Activated CD4-positive, alpha-beta T cell treated with anti-CD3 and anti-CD28 coated beads, Interleukin-2, amount 50 U/mL, for 1 hour (primary cell): ENCODE measurements around the gene SPATA2L.
"Not testable (repeated sequence)": the region's sequence is repeated elsewhere in the genome, so short reads cannot be mapped to it uniquely, and the experiment has no call there.

ENCODE experiments used
- DNase-seq: peaks from one replicate; pipeline ENCODE4 v3.0.0-alpha.2; 2020

The SPATA2L gene

DNA sequence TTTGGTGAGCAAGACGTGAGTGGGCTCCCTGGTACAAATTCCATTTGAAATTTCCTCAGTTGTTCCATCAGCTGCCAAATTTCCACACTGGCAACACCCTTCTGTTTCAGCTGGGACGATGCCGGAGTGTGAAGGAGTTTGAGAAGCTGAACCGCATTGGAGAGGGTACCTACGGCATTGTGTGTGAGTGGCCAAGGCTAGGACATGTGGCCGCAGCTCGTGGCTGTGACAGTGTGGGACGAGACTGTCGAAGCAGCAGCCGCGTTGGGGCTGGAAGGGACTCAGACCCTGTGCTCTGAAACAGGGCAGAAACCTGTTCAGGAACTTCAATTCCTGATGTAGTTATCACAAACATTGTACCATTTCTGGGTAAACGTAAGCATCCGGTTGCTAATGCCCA is 12.4 kb downstream of the SPATA2L start:
- DNase-seq = no peak

DNA sequence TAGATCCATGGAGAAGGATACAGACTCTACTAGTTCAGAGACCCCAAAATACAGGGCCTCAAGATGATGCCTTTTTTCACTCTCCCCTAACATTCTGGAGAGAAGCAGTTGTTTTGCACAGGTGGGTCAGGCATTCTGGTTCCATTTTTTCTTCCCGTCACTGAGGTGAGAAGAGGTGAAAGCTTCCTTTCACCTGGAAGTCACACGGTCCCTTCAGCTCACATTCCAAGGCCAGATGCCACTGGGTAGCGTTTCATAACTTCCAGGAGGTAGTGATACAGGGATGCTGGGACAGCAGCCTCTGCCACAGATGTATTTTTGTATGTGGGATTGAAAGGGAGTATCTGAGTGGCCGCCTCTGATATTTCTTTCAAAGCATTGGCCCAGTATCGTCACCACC is 13.1 kb downstream of the SPATA2L start:
- no peak for DNase-seq

DNA sequence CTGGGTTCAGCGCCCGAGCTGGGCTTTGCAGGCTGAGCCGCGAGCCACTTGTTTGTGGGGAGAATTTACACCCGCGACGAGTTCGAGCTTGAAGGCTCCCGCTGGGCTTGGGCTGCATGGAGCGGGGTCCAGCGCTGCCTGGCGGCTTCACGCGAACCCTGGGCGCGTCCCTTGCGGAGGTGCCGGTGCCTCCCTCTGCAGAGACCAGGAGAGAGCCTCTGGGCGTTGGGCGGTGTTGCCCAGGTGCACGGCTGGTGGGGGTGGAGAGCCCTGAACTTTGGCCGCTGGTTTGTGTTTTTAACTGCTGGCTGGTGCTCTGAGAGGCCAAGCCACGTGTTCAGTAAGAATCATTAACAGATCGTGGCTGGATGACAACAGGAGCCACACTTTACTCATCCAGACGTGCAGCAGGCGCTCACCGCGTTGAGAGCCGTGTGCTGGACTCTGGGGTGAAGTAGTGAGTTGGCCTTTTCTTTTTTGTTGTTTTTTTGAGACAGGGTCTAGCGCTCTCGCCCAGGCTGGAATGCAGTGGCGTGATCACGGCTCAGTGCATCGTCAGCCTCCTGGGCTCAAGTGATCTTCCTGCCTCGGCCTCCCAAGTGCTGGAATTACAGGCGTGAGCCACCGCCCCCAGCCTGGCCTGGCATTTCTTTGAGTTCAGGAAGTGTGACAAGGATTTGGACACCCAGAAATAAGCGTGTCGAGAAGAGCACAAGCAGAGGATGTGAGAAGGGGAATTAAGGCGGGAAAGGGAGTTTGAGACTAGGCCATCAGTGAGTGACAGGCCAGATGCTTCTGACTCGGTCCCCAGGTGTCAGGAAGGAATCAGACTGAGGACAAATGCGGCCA is 14.2 kb downstream of the SPATA2L start:
- no peak for DNase-seq

DNA sequence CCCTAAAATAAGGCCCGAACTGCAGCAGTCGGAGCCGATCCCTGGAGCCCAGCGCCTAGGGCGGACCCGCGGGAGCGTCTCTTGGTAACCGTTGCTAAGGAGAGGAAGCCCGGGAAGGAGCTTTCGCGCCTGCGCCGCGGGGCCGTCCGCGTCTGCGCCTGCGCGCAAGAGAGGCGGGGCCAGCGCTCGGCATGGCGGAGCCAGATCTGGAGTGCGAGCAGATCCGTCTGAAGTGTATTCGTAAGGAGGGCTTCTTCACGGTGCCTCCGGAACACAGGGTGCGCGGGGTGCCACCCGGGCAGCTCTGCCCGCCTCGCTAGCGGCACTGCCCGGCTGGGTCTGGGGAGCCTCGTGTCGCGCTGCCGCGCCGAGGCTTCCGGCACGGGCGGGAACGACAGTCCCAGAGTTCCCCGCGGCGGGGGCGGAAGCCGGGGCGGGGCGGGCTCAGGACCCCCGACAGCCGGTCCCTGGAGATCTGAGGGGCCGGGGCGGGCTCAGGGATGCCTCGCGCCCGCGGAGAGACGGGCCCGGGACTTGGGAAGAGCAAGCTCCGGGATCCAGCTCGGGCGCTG is 14.9 kb downstream of the SPATA2L start, which contains the start of gene CDK10:
Gene CDK10, plus strand, starts transcription at position 170 of the 572 bp plus-strand sequence. Its CDS starts 22 bp downstream, at position 192.
- DNase-seq = peak; percentile 84

DNA sequence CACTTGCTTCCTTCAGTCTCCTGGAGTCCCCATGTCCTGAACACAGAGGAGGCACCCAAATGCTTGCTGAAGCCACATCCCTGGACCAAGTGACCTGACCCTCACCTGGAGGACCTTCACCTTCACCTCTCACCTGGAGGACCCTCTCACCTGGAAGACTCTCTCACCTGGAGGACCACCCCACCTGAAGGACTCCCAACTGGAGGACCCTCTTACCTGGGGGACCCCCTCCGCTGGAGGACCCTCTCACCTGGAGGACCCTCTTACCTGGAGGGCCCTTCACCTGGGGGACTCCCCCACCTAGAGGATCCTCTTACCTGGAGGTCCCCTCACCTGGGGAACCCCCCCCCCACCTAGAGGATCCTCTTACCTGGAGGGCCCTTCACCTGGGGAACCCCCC is 15.6 kb downstream of the SPATA2L start:
- DNase-seq = no peak

DNA sequence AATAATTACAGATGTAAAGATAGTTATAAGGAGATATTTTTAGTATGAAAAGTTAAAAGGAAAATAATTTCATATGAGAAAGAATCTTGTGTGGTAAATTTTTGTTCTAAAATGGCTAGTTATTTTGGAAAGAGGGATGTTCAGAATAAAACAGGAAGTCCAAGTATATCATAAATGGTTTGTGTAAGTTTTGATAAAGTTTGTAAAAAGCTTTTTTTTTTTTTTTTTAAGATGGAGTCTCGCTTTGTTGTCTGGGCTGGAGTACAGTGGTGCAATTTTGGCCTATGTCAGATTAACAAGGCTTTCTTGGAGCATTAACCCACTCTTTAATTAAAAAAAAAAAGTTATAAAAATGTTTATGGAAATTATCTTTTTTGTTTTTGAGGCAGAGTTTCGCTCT is 23.2 kb downstream of the SPATA2L start:
- DNase-seq = no peak

DNA sequence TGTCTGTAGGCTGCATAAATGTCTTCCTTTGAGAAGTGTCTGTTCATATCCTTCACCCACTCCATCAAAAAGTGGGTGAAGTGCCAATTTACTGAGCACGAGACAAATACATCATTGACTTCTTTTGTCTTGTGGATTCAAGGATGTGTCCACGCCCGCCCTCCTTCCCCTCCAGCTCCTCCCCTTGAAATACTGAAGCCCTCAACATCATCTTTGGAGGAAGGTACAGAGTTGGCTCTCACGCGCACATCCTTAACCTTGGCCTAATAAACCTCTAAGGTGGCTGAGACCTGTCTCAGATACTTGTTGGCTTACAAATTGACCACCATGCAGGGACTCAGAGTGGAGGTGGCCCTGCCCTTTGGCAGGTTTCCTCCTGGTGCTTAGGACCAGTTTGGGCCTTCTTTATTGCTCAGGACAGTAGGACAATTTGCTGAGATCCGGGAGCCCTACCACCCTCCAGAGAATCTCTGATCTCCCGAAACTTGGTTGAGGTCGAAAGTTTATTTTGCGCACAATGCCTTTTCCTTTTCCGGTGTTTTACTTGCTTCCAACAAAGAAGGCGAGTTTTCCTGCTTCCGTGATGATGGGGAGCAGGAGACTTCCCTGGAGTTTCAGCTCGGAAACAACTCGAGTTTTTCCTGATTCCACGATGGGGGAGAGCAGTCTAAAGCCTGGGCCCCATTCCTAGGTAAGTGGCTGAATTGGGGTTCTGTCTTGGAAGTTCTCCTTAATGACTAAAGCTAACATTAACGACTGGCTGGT is 29.1 kb downstream of the SPATA2L start:
- DNase-seq = no peak

DNA sequence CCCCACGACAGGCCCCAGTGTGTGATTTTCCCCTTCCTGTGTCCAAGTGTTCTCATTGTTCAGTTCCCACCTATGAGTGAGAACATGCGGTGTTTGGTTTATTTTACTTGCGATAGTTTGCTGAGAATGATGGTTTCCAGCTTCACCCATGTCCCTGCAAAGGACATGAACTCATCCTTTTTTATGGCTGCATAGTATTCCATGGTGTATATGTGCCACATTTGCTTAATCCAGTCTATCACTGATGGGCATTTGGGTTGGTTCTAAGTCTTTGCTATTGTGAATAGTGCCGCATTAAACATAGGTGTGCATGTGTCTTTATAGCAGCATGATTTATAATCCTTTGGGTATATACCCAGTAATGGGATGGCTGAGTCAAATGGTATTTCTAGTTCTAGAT is 29.9 kb downstream of the SPATA2L start:
- not testable (repeated sequence) for DNase-seq

DNA sequence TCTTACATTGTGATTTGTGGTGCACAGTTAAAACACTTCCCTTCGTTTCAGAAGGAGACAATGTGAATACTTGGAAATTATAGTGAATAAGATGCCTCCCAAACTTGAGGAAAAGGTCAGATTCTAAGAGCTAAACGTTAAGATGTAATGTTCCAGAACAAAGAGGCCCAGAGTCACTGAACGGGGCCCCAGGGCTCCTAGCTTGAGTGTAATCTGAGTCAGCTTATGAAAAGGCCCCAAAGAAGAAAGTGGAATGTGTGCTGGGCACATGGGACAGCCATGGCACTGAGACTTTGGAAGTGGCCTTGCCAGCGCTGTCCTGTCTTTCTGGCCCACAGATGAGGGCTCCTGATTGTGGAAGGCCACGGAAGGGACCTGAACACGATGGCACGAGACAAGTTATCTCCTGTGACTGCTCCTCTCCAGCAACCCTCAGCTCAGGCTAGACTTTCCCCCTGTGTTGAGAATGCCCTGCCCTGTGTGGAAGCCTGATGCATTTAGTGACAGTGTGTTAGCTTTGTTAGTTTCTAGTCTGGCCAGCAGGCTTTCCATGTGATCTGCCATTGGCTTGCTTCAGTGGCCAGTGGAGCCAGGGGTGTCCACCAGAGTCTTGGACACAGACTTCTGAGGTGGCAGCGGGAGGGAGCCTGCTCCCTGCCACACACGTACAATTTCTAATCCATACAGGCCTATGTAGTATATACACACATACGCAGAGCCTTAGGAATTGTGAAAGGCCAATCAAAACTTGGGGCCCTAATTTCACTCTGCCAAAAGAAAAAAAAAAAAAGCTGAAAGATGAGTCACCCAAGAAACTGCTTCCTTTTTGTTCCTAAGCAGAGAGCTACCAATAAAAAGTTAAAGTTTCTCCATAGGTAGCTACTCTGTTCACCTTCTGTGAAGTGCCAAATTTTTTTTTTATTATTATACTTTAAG is 30.7 kb downstream of the SPATA2L start:
- no peak for DNase-seq

DNA sequence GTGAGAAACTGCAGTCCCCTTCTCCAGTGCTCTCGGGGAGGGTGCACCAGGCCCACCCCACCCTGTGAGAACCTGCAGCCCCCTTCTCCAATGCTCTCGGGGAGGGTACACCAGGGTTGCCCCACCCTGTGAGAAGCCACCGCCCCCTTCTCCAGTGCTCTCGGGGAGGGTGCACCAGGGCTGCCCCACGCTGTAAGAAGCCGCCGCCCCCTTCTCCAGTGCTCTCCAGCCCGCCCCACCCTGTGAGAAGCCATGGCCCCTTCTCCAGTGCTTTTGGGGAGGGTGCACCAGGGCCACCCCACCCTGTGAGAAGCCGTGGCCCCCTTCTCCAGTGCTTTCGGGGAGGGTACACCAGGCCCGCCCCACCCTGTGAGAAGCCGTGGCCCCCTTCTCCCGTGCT is 31.8 kb downstream of the SPATA2L start:
- no peak for DNase-seq

DNA sequence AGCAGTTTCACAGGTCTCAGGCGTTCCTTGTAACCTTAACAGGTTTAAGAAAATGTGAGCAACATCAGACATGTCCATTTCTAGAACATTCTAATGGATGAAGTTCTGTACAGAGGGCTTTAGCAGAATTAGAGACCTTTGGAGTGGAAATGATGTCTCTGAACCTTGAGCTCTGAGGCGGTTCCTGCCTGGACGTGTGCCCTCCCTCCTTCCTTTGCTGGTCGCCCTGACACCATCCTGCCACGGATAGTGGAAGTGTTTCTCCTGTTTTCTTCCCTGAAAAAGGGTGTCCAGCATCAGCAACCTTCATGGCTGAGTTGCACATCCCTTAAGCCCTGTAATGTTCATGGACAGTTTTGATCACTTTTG is 32.7 kb downstream of the SPATA2L start:
- DNase-seq = no peak

DNA sequence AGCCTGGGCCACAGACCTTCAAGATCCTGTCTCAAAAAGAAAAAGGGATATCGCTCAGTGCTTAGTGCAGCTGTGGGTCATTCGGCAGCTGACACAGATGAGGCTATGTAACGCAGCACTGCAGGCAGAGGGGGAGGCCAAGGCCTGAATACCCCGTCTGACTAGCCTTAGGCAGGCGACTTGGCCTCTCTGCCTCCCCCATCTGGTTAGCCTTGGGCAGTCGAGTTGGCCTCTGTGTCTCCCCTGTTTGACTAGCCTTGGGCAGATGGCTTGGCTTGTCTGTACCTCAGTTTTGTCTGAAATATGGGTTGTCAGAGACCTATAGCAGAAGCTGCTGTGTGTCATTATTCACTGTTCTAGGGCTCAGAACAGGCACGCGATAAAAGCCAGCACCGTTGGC is 33.9 kb downstream of the SPATA2L start:
- no peak for DNase-seq

DNA sequence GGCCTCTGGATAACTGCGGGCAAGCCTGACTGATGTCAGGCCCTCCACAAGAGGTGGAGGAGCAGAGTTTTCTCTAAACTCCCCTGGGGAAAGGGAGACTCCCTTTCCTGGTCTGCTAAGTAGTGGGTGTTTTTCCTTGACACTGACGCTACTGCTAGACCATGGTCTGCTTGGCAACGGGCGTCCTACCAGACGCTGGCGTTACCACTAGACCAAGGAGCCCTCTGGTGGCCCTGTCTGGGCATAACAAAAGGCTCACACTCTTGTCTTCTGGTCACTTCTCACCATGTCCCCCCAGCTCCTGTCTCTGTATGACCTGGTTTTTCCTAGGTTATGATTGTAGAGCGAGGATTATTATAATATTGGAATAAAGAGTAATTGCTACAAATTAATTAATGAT is 34.5 kb downstream of the SPATA2L start:
- not testable (repeated sequence) for DNase-seq

DNA sequence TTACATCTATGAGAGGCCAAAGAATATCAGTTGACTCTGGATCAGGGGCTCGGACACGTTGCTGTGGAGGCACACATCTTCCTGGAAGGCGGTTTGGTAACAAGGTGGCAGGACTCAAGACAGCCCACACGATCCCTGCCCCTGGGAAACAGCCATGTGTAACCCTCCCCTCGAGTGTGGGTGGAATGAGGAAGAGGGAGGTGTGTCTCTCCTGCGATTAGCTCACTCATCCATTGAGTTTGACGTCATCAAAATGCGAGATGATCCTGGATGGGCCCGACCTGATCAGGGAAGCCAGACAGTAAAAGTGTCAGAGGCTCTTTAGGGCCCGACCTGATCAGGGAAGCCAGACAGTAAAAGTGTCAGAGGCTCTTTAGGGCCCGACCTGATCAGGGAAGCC is 37.3 kb downstream of the SPATA2L start:
- DNase-seq = not testable (repeated sequence)

DNA sequence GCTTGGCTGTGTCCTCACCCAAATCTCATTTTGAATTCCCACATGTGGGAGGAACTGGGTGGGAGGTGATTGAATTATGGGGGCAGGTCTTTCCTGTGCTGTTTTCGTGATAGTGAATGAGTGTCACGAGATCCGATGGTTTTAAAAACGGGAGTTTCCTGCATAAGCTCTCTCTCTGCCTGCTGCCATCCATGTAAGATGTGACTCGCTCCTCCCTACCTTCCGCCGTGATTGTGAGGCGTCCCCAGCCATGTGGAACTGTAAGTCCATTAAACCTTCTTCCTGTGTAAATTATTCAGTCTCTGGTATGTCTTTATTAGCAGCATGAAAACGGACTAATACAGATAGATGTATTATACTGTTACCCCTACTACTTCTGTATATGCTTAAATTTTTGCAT is 40.3 kb downstream of the SPATA2L start:
- no peak for DNase-seq

DNA sequence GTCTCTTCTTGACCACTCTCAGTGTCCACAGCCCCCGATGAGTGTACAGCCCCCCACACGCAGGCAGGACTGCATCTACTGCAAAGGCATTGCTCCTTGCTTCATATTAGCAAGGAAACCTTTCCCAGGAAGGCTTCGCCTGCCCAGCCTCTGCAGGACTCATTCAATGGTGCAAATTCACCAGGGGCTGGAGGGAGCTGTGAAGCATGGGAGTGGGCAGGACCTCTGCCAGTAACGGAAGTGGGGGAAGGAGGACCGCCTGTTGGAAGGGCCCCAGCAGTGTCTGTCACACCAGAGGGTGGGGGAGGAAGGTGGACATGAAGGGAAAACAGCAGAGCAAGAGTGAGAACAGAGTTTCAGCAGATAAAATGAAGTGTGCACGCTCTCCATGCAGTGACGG is 41.4 kb downstream of the SPATA2L start:
- DNase-seq = no peak

DNA sequence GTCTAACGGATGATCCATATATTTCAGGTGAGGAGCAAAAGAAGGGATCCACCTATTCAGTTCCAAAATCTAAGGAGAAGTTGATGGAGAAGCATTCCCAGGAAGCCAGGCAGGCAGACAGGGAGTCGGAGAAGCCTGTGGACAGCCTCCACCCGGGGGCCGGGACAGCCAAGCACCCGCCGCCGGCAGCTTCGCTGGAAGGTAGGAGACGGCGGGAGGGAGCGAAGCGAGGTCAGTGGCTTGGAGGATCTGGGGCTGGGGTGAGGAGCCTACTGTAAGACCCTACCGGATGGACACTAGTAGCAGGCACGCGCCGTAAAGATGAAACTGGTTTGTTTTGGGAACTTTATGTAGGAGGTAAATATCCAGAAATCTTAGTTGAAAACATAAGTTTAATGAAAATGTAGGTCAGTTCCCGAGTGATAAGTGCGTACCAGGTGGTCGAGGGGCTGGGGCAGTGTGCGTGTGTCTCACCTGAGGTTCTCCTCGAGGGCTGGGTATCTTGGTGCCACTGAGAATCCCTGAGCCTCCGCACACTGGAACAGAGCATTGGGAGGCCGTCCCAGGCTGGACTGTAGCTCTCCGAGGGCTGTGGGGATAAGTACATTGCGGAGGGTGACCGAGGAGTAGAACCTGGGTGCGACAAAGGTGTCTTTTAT is 43.2 kb downstream of the SPATA2L start:
- DNase-seq = no peak

DNA sequence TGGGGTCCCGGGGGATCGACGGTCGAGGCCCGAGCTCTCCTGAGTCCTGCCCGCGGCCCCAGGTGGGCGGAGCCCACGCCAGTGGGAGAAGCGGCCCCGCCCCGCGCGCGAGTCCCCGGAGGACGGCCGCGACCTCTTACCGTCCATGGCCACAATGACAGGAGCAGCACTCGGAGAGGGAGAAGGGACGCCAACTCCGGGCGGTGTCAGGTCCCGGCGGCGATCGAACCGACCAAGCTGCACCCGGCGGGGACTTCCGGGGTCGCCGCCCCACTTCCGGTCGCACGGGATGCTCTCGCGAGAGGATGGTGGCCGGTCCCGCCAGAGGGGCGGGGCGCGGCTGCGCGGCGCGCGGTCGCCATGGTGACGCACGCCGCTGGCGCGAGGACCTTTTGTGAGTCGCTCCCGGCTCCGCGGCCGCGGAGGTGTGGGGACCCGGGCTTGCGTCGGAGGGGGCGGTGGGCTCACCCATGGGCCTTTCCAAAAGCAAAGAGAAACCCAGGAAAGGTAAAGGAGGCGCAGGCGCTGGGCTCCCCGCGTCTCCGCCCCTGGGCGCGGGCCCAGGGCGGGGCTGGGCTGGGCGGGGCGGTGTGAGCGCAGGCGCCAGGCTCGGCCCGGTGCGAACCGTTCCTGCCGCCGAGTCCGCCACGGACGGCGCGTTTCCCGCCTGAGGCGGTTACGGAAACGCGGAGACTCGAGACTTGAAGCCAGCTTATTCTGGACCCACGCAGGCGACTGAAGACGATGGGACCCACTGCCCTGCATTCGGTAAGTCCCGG is 43.9 kb downstream of the SPATA2L start, which contains the start of the genes CHMP1A and SPATA33:
Gene CHMP1A, minus strand, starts transcription at position 267 of the 779 bp plus-strand sequence. Its CDS starts 120 bp downstream, at position 147.
Gene SPATA33, plus strand, starts transcription at position 395 of the 779 bp plus-strand sequence. Its CDS starts 76 bp downstream, at position 471.
- DNase-seq = peak; percentile 91

DNA sequence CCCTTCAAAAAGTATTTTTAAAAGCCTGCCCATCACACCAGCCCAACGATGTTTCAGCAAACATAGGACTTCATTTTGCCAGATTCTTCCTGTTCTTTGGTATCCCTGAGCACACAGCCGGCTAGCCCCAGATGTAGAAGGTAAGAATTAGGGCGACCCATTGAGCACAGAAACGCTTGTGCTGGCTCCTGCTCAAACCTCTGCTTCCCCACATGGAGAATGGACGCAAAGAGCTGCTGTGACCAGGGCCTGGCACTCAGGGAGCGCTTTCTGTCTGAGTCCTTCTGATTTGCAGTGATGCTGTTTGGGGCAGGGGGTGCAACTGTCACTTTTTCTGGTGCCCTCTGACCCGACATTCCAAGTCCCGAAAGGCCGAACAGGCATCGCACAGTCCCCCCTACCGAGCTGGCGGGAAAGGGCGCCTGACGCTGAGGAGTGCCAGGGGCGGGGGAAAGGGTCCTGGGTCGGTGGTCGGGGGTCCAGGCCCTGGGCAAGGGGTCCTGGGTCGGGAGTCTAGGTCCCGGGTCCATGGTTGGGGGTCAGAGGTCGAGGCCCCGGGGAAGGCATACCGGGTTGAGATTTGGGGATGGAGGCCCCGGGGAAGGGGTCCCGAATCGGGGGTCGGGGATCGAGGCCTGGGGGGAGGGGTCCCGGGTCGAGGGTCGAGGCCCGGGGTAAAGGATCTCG is 44.9 kb downstream of the SPATA2L start:
- DNase-seq = no peak

DNA sequence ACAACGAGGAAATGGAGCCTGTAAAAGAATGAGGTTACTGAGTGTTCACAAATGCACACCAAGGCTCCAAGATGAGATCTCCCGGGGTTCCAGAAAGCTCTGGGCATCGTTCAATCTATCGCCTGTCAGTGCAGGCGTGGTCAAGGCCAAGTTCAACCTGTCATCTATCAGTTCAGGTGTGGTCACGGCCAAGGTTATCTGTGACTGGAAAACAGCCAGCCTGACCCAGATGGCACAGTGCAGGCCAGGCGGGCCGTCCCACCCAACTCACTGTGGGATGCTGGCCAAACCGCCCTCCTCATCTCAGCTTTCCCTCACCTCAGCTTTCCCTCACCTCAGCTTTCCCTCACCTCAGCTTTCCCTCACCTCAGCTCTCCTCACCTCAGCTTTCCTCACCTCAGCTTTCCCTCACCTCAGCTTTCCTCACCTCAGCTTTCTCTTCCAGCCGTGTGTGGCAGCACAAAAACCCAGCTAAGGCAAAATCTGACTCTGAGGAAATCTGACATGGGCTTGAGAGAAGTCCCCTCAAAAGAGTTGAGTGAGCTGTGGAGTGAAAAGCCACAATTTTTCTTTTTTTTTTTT is 46.4 kb downstream of the SPATA2L start:
- DNase-seq = no peak
